ENCODE results near the gene OPA1. TPM values are rescaled to one million over a fixed set of nuclear protein-coding genes. Genes with fewer than 3 reads are reported as not detected.

OPA1 gene
- total RNA-seq, 1 donor from 2014 or later = 61.1 TPM

GRCh38 chr3:193744048-193744821 is 151.2 kb downstream of the OPA1 start:
- no peak for DNase-seq

GRCh38 chr3:193744822-193745684 is 152.0 kb downstream of the OPA1 start:
- DNase-seq = no peak

GRCh38 chr3:193746832-193747231 is 153.8 kb downstream of the OPA1 start:
- DNase-seq = no peak

Other genes starting within 250 kb of the OPA1 start
- gene ATP13A5, start 214.5 kb upstream of the OPA1 start, total RNA-seq = not detected in 2 replicates
- 0.05 TPM in 1 of 2 replicates, not detected in the other for gene ATP13A4, start 38.3 kb upstream of the OPA1 start, total RNA-seq

Data from dermis blood vessel endothelial cell (primary cell).